Panc1 (cell line): ENCODE measurements around the gene EFNA5. TPM values are rescaled to one million over a fixed set of nuclear protein-coding genes. Genes with fewer than 3 reads are reported as not detected.

Experiments
- ATAC-seq: fragments of 200-7000 bp; cut with Tn5 transposase; 2 replicates; pipeline ENCODE4 v1.9.1; 2020; ENCODE audit warnings: mild to moderate bottlenecking, moderate library complexity
- BruUV-seq: library from RNA; stranded (reverse); fragments of 400-500 nt; replicated peaks from 2 replicates; lab custom pipeline; 2021; lab: Mats Ljungman, UMichigan
- CTCF ChIA-PET: fragments of 300-600 bp; sonication (Branson Sonifier 250); formaldehyde crosslinking; loops from one replicate; lab custom pipeline; 2022; ENCODE audit warnings: antibody characterized with exemption; lab: Charles Lee
- POLR2A ChIA-PET: fragments of 300-600 bp; sonication (Branson Sonifier 250); formaldehyde crosslinking; loops from one replicate; lab custom pipeline; 2022; ENCODE audit warnings: antibody characterized with exemption; lab: Charles Lee
- DNase-seq: peaks from one replicate; pipeline ENCODE4 v3.0.0-alpha.2; 2010; ENCODE audit warnings: low read depth, low spot score
- H3K27ac ChIP-seq: 2 replicates; pipeline ENCODE4 v1.5.1; 2011; ENCODE audit warnings: mild to moderate bottlenecking, low read length, inconsistent platforms
- H3K27me3 ChIP-seq: fragments of 200-500 bp; sonication (Bioruptor generic); 2 replicates; pipeline ENCODE4 v1.6.0; 2014; ENCODE audit warnings: low read length, inconsistent platforms; ENCODE audit not compliant: control insufficient read depth, insufficient read depth
- H3K36me3 ChIP-seq: fragments of 200-500 bp; sonication (Bioruptor generic); 2 replicates; pipeline ENCODE4 v1.5.1; 2014; ENCODE audit warnings: inconsistent platforms, mild to moderate bottlenecking, low read length, moderate library complexity; ENCODE audit not compliant: control insufficient read depth, insufficient read depth
- H3K4me1 ChIP-seq: 2 replicates; pipeline ENCODE4 v1.5.1; 2011; ENCODE audit warnings: inconsistent platforms, mild to moderate bottlenecking, low read length, moderate library complexity; ENCODE audit not compliant: control insufficient read depth, insufficient read depth
- H3K4me3 ChIP-seq, 2 experiments: 2 replicates each; pipeline ENCODE4 v1.5.1; 2011 to 2012; ENCODE audit warnings: low read depth in 2 of 2, low read length in 2 of 2, mild to moderate bottlenecking in 2 of 2, inconsistent platforms in 1 of 2, moderate library complexity in 1 of 2
- H3K9me3 ChIP-seq: fragments of 200-500 bp; sonication (Bioruptor generic); 2 replicates; pipeline ENCODE4 v1.5.1; 2014; ENCODE audit warnings: low read depth, mild to moderate bottlenecking, inconsistent platforms, low read length, moderate library complexity; ENCODE audit not compliant: control insufficient read depth, insufficient read depth
- CTCF ChIP-seq: fragments of 450-650 bp; IDR thresholded peaks from 2 replicates; pipeline ENCODE4 v1.5.1; 2017; ENCODE audit warnings: mild to moderate bottlenecking
- POLR2AphosphoS5 ChIP-seq: IDR thresholded peaks from 2 replicates; pipeline ENCODE4 v1.6.1; 2012; ENCODE audit warnings: mild to moderate bottlenecking, low read depth, low read length, moderate library complexity
- REST ChIP-seq, 2 experiments: IDR thresholded peaks; 2 replicates each; pipeline ENCODE4 v1.6.1; 2011 to 2012; ENCODE audit warnings: low read depth in 2 of 2, control low read depth in 1 of 2, low read length in 1 of 2, mild to moderate bottlenecking in 1 of 2, moderate library complexity in 1 of 2; ENCODE audit not compliant: insufficient read depth in 1 of 2
- SIN3A ChIP-seq: IDR thresholded peaks from 2 replicates; pipeline ENCODE4 v1.6.1; 2012; ENCODE audit warnings: low read depth, mild to moderate bottlenecking, low read length, moderate library complexity, borderline replicate concordance; ENCODE audit not compliant: insufficient read depth
- TCF7L2 ChIP-seq: IDR thresholded peaks from 2 replicates; pipeline ENCODE4 v1.6.1; 2011; ENCODE audit warnings: mild to moderate bottlenecking, low read depth, low read length, inconsistent platforms
- in situ Hi-C: cut with HindIII; loops from 2 replicates; pipeline ENCODE4 v1.10.0; 2016; ENCODE audit warnings: low sequenced_read_pairs, low pct_unique_long_range_greater_than_20kb
- intact Hi-C: fragments of 100-400 bp; cut with micrococcal nuclease; formaldehyde crosslinking; loops from one replicate; pipeline ENCODE4 v1.10.0; 2022; ENCODE audit not compliant: unreplicated experiment
- total RNA-seq: library from RNA; stranded (reverse); gene quantifications from one replicate; pipeline ENCODE4 v1.2.1, GENCODE V29; 2021; ENCODE audit not compliant: unreplicated experiment

Gene EFNA5
- total RNA-seq, 1 experiment from 2014 or later, result 30.5 TPM

- Histone ChIP-seq H3K27me3 (no peaks in the 10 kb centered on the region), H3K4me1 (no peaks in the 10 kb centered on the region), H3K4me3 (no peak overlapping the region), H3K36me3 (no peaks in the 10 kb centered on the region), H3K27ac (no peak overlapping the region), H3K9me3 (no peaks in the 10 kb centered on the region)
- CTCF ChIA-PET, result no interaction called here
- intact Hi-C loops (no loop called here), in situ Hi-C loops (no loop called here)
- BruUV-seq, result no TSS peak
- ATAC-seq (no peak), DNase-seq (no peak)
- TF ChIP-seq REST (IDR thresholded peaks at IDR 0.05; ENCODE audit: insufficient read depth in 1 of 2, low read depth in 2 of 2, low read length in 1 of 2) (no peak), POLR2AphosphoS5 (no peak), CTCF (no peak), SIN3A (no peak), TCF7L2 (no peak)
- POLR2A ChIA-PET, result interaction anchor here (0.6 kb wide), 1 partner anchor 16 kb away, joined by 4 read pairs; no protein-coding TSS in a partner anchor
Measured at GRCh38 chr5:107634981-107635848, 35.5 kb downstream of the EFNA5 start.

- Histone ChIP-seq H3K27ac (no peak overlapping the region), H3K4me1 (no peaks in the 10 kb centered on the region), H3K9me3 (no peaks in the 10 kb centered on the region), H3K27me3 (no peaks in the 10 kb centered on the region), H3K36me3 (no peaks in the 10 kb centered on the region), H3K4me3 (no peak overlapping the region)
- CTCF ChIA-PET, result interaction anchor here (0.6 kb wide), 2 partner anchors 27 to 196 kb away, joined by 4 read pairs; no protein-coding TSS in a partner anchor
- no peak for ATAC-seq
- intact Hi-C loops (no loop called here), in situ Hi-C loops (no loop called here)
- no peak for DNase-seq
- POLR2A ChIA-PET, result no interaction called here
- BruUV-seq, result no TSS peak
- TF ChIP-seq REST (IDR thresholded peaks at IDR 0.05; ENCODE audit: insufficient read depth in 1 of 2, low read depth in 2 of 2, low read length in 1 of 2), result no peak
- TF ChIP-seq POLR2AphosphoS5, result no peak
- no peak for TF ChIP-seq CTCF
- TF ChIP-seq SIN3A, result no peak
- TF ChIP-seq TCF7L2, result no peak
Measured at GRCh38 chr5:107633171-107633901, 37.4 kb downstream of the EFNA5 start.
